ENCODE data around the gene MATN4.

GRCh38 chr20:45338121-45339030 is 30.3 kb upstream of the MATN4 start:
- TF ChIP-seq CTCF (conservative IDR thresholded peaks at IDR 0.05; ENCODE audit: low read length): no peak
- TF ChIP-seq EZH2phosphoT487 (IDR thresholded peaks at IDR 0.05; ENCODE audit: borderline replicate concordance, low read depth, low read length): no peak
